Activated CD4-positive, alpha-beta memory T cell treated with anti-CD3 and anti-CD28 coated beads, Interleukin-2, amount 10 ng/mL, durations not matched to agents 7 days and 5 days (primary cell): ENCODE measurements around the gene NOC3L. TPM values are rescaled to one million over a fixed set of nuclear protein-coding genes. Genes with fewer than 3 reads are reported as not detected.
A peak's percentile ranks its signal among the peaks of the same experiment; 100 is the strongest.
"Not testable (repeated sequence)": the region's sequence is repeated elsewhere in the genome, so short reads cannot be mapped to it uniquely, and the experiment has no call there.

Source experiments
- CTCF ChIA-PET: fragments of 350-600 bp; sonication (Branson Sonifier 250); formaldehyde crosslinking; loops from one replicate; lab custom pipeline; 2021; ENCODE audit warnings: antibody characterized with exemption, inconsistent platforms; lab: Charles Lee
- POLR2A ChIA-PET: fragments of 350-600 bp; sonication (Branson Sonifier 250); formaldehyde crosslinking; loops from one replicate; lab custom pipeline; 2021; ENCODE audit warnings: antibody characterized with exemption; lab: Charles Lee
- DNase-seq: peaks from one replicate; pipeline ENCODE4 v3.0.0-alpha.2; 2020
- H3K27ac Mint-ChIP-seq: one replicate; pipeline ENCODE4 v1.8.0; 2021; ENCODE audit warnings: mild to moderate bottlenecking, mixed read lengths
- H3K27me3 Mint-ChIP-seq: one replicate; pipeline ENCODE4 v1.8.0; 2021; ENCODE audit warnings: mixed read lengths
- H3K36me3 Mint-ChIP-seq: one replicate; pipeline ENCODE4 v1.8.0; 2021; ENCODE audit warnings: low read depth, mixed read lengths
- H3K4me1 Mint-ChIP-seq: one replicate; pipeline ENCODE4 v1.8.0; 2021; ENCODE audit warnings: mixed read lengths
- H3K4me3 Mint-ChIP-seq: one replicate; pipeline ENCODE4 v1.8.0; 2021; ENCODE audit warnings: mild to moderate bottlenecking, mixed read lengths
- H3K9me3 Mint-ChIP-seq: one replicate; pipeline ENCODE4 v1.8.0; 2021; ENCODE audit warnings: mixed read lengths
- total RNA-seq, 2 experiments: library from RNA; stranded (reverse); gene quantifications; one replicate each; pipeline ENCODE4 v1.2.3, GENCODE V29; 2021

Gene NOC3L
- total RNA-seq, 2 experiments from 2014 or later: 18.6 TPM

- ChIA-PET POLR2A (no interaction called here), CTCF (no interaction called here)
- Mint-ChIP-seq H3K9me3 (no peaks in the 10 kb centered on the region), H3K4me1 (peaks cover 3% of the 10 kb centered on the region), H3K27ac (no peak overlapping the region), H3K36me3 (no peaks in the 10 kb centered on the region), H3K4me3 (no peak overlapping the region), H3K27me3 (peaks cover 35% of the 10 kb centered on the region)
- DNase-seq: no peak
Measured at GRCh38 chr10:94397549-94398370, 35.0 kb upstream of the NOC3L start.

- H3K9me3 Mint-ChIP-seq, POLR2A ChIA-PET: not testable (repeated sequence)
Measured at GRCh38 chr10:94392117-94392516, 29.4 kb upstream of the NOC3L start.

GRCh38 chr10:94385733-94386132 lies 23.0 kb upstream of the NOC3L start:
- H3K27ac Mint-ChIP-seq, H3K9me3 Mint-ChIP-seq, POLR2A ChIA-PET, DNase-seq, H3K4me1 Mint-ChIP-seq, H3K36me3 Mint-ChIP-seq, CTCF ChIA-PET, H3K4me3 Mint-ChIP-seq: not testable (repeated sequence)
- H3K27me3 Mint-ChIP-seq: peaks cover 12% of the 10 kb centered on the region

More at GRCh38 chr10:94392117-94392516, 29.4 kb upstream of the NOC3L start:
- H3K4me1 Mint-ChIP-seq, H3K36me3 Mint-ChIP-seq, H3K4me3 Mint-ChIP-seq, CTCF ChIA-PET, DNase-seq, H3K27ac Mint-ChIP-seq: not testable (repeated sequence)
- H3K27me3 Mint-ChIP-seq: peaks cover 10% of the 10 kb centered on the region

GRCh38 chr10:94383530-94383929 lies 20.8 kb upstream of the NOC3L start:
- POLR2A ChIA-PET: no interaction called here
- Mint-ChIP-seq H3K27me3 (peaks cover 13% of the 10 kb centered on the region), H3K4me3 (no peak overlapping the region), H3K9me3 (no peaks in the 10 kb centered on the region), H3K4me1 (no peaks in the 10 kb centered on the region), H3K36me3 (no peaks in the 10 kb centered on the region), H3K27ac (no peak overlapping the region)
- DNase-seq: no peak
- CTCF ChIA-PET: interaction anchor here (1.0 kb wide), 1 partner anchor 21 kb away, joined by 3 read pairs; the partner anchor contains the start of gene NOC3L

- POLR2A ChIA-PET: no interaction called here
- no peaks in the 10 kb centered on the region for H3K9me3 Mint-ChIP-seq
- H3K36me3 Mint-ChIP-seq: no peaks in the 10 kb centered on the region
- H3K27ac Mint-ChIP-seq: no peak overlapping the region
- peaks cover 22% of the 10 kb centered on the region for H3K27me3 Mint-ChIP-seq
- DNase-seq: no peak
- H3K4me3 Mint-ChIP-seq: no peak overlapping the region
- CTCF ChIA-PET: no interaction called here
- H3K4me1 Mint-ChIP-seq: no peaks in the 10 kb centered on the region
Measured at GRCh38 chr10:94376865-94377264, 14.1 kb upstream of the NOC3L start.

GRCh38 chr10:94375374-94375773 lies 12.6 kb upstream of the NOC3L start:
- DNase-seq: no peak
- CTCF ChIA-PET: no interaction called here
- POLR2A ChIA-PET: no interaction called here
- Mint-ChIP-seq H3K27me3 (peaks cover 21% of the 10 kb centered on the region), H3K36me3 (no peaks in the 10 kb centered on the region), H3K4me3 (no peak overlapping the region), H3K9me3 (no peaks in the 10 kb centered on the region), H3K27ac (no peak overlapping the region), H3K4me1 (no peaks in the 10 kb centered on the region)

- H3K9me3 Mint-ChIP-seq: no peaks in the 10 kb centered on the region
- DNase-seq: no peak
- no peaks in the 10 kb centered on the region for H3K4me1 Mint-ChIP-seq
- ChIA-PET CTCF (no interaction called here), POLR2A (no interaction called here)
- no peak overlapping the region for H3K27ac Mint-ChIP-seq
- no peak overlapping the region for H3K4me3 Mint-ChIP-seq
- no peaks in the 10 kb centered on the region for H3K36me3 Mint-ChIP-seq
- peaks cover 25% of the 10 kb centered on the region for H3K27me3 Mint-ChIP-seq
Measured at GRCh38 chr10:94370501-94370900, 7.8 kb upstream of the NOC3L start.

- Mint-ChIP-seq H3K36me3 (peaks cover 3% of the 10 kb centered on the region), H3K27me3 (peaks cover 24% of the 10 kb centered on the region), H3K4me1 (peaks cover 20% of the 10 kb centered on the region), H3K4me3 (no peak overlapping the region), H3K9me3 (no peaks in the 10 kb centered on the region), H3K27ac (no peak overlapping the region)
- CTCF ChIA-PET: interaction anchor here (0.9 kb wide), 1 partner anchor 41 kb away, joined by 3 read pairs; no protein-coding TSS in a partner anchor
- DNase-seq: no peak
- POLR2A ChIA-PET: no interaction called here
Measured at GRCh38 chr10:94366382-94366781, 3.6 kb upstream of the NOC3L start.

- DNase-seq: no peak
- no peak overlapping the region for H3K27ac Mint-ChIP-seq
- H3K27me3 Mint-ChIP-seq: peaks cover 19% of the 10 kb centered on the region
- H3K36me3 Mint-ChIP-seq: peaks cover 15% of the 10 kb centered on the region
- H3K4me3 Mint-ChIP-seq: no peak overlapping the region
- POLR2A ChIA-PET: no interaction called here
- peaks cover 31% of the 10 kb centered on the region for H3K4me1 Mint-ChIP-seq
- CTCF ChIA-PET: interaction anchor here (0.7 to 0.8 kb wide), 2 partner anchors 45 to 80 kb away, joined by 3 read pairs; no protein-coding TSS in a partner anchor
- H3K9me3 Mint-ChIP-seq: no peaks in the 10 kb centered on the region
Measured at GRCh38 chr10:94364482-94364881, 1.7 kb upstream of the NOC3L start.

GRCh38 chr10:94363251-94363565 lies 469 bp upstream of the NOC3L start:
- peaks cover 28% of the 10 kb centered on the region for H3K36me3 Mint-ChIP-seq
- POLR2A ChIA-PET: interaction anchor here (0.9 to 1.6 kb wide), 3 partner anchors 9 to 40 kb away, joined by 3 to 4 read pairs (median 4); no protein-coding TSS in a partner anchor
- H3K4me3 Mint-ChIP-seq: peak overlapping the region; percentile 96
- peaks cover 14% of the 10 kb centered on the region for H3K27me3 Mint-ChIP-seq
- no peaks in the 10 kb centered on the region for H3K9me3 Mint-ChIP-seq
- H3K27ac Mint-ChIP-seq: peak overlapping the region; percentile 80
- H3K4me1 Mint-ChIP-seq: peaks cover 39% of the 10 kb centered on the region
- DNase-seq: no peak
- CTCF ChIA-PET: interaction anchor here (1.2 to 2.8 kb wide), 6 partner anchors 23 to 182 kb away, joined by 3 to 16 read pairs (median 6); partner anchors contain the start of gene TBC1D12

- H3K27ac Mint-ChIP-seq: peak overlapping the region; percentile 23
- DNase-seq: no peak
Measured at GRCh38 chr10:94361171-94361794, 1.5 kb downstream of the NOC3L start.

GRCh38 chr10:94358480-94358879 lies 4.3 kb downstream of the NOC3L start:
- peaks cover 54% of the 10 kb centered on the region for H3K4me1 Mint-ChIP-seq

More at GRCh38 chr10:94361171-94361794, 1.5 kb downstream of the NOC3L start:
- CTCF ChIA-PET: interaction anchor here (0.6 to 2.8 kb wide), 4 partner anchors 41 to 83 kb away, joined by 3 to 16 read pairs (median 8); partner anchors contain the start of gene TBC1D12
- Mint-ChIP-seq H3K4me1 (peaks cover 58% of the 10 kb centered on the region), H3K36me3 (peaks cover 47% of the 10 kb centered on the region), H3K4me3 (peak overlapping the region; percentile 96), H3K27me3 (peaks cover 14% of the 10 kb centered on the region), H3K9me3 (no peaks in the 10 kb centered on the region)
- POLR2A ChIA-PET: interaction anchor here (1.5 to 1.6 kb wide), 2 partner anchors 18 to 185 kb away, joined by 4 read pairs; partner anchors contain the start of gene HELLS

GRCh38 chr10:94357193-94357592 lies 5.5 kb downstream of the NOC3L start:
- Mint-ChIP-seq H3K9me3 (no peaks in the 10 kb centered on the region), H3K4me1 (peaks cover 45% of the 10 kb centered on the region), H3K27me3 (no peaks in the 10 kb centered on the region), H3K36me3 (peaks cover 64% of the 10 kb centered on the region), H3K27ac (no peak overlapping the region), H3K4me3 (no peak overlapping the region)
- POLR2A ChIA-PET: no interaction called here
- DNase-seq: no peak
- CTCF ChIA-PET: interaction anchor here (0.7 to 1.4 kb wide), 4 partner anchors 20 to 441 kb away, joined by 3 to 4 read pairs (median 3); no protein-coding TSS in a partner anchor

More at GRCh38 chr10:94358480-94358879, 4.3 kb downstream of the NOC3L start:
- ChIA-PET CTCF (interaction anchor here (1.3 kb wide), 1 partner anchor 37 kb away, joined by 3 read pairs; no protein-coding TSS in a partner anchor), POLR2A (no interaction called here)
- peaks cover 60% of the 10 kb centered on the region for H3K36me3 Mint-ChIP-seq
- DNase-seq: no peak
- no peaks in the 10 kb centered on the region for H3K27me3 Mint-ChIP-seq
- no peak overlapping the region for H3K27ac Mint-ChIP-seq
- H3K9me3 Mint-ChIP-seq: no peaks in the 10 kb centered on the region
- no peak overlapping the region for H3K4me3 Mint-ChIP-seq
